Suprapubic skin (tissue), 4 donors: ENCODE measurements around the gene TMED10. TPM values are rescaled to one million over a fixed set of nuclear protein-coding genes. Genes with fewer than 3 reads are reported as not detected.

Experiments
- DNase-seq, 2 donors: peaks; one replicate each; pipeline ENCODE4 v3.0.0-alpha.2; 2019; ENCODE audit warnings: low spot score in 2 of 2
- H3K27ac ChIP-seq: fragments of 200-600 bp; sonication (generic); one replicate; pipeline ENCODE4 v1.5.1; 2019
- H3K27me3 ChIP-seq: fragments of 200-600 bp; sonication (generic); one replicate; pipeline ENCODE4 v1.5.1; 2019
- H3K36me3 ChIP-seq: fragments of 200-600 bp; sonication (generic); one replicate; pipeline ENCODE4 v1.5.1; 2019
- H3K4me1 ChIP-seq: fragments of 200-600 bp; sonication (generic); one replicate; pipeline ENCODE4 v1.5.1; 2019
- H3K4me3 ChIP-seq: fragments of 200-600 bp; sonication (generic); one replicate; pipeline ENCODE4 v1.5.1; 2019; ENCODE audit warnings: mild to moderate bottlenecking
- H3K9me3 ChIP-seq: fragments of 200-600 bp; sonication (generic); one replicate; pipeline ENCODE4 v1.5.1; 2019
- CTCF ChIP-seq, 2 donors: fragments of 200-600 bp in 1 of 2; fragments of 450-650 bp in 1 of 2; sonication (generic) in 1 of 2; IDR thresholded peaks; one replicate each; pipeline ENCODE4 v1.5.1; 2016 to 2019; ENCODE audit warnings: antibody characterized with exemption in 2 of 2, mild to moderate bottlenecking in 1 of 2, moderate library complexity in 1 of 2
- EP300 ChIP-seq: sonication (generic); formaldehyde crosslinking; IDR thresholded peaks from one replicate; pipeline ENCODE4 v1.6.1; 2017; ENCODE audit warnings: antibody characterized with exemption
- POLR2A ChIP-seq, 2 donors: fragments of 450-650 bp; IDR thresholded peaks; one replicate each; pipeline ENCODE4 v1.6.1; 2017; ENCODE audit warnings: antibody characterized with exemption in 2 of 2, mild to moderate bottlenecking in 2 of 2, moderate library complexity in 2 of 2
- POLR2AphosphoS5 ChIP-seq, 3 donors: sonication (generic); formaldehyde crosslinking; IDR thresholded peaks; one replicate each; pipeline ENCODE4 v1.6.1; 2017; ENCODE audit warnings: antibody characterized with exemption in 3 of 3
- WGBS: methylation state at CpG from one replicate; pipeline ENCODE4 v1.1.5; 2018; 5-methylcytosine and 5-hydroxymethylcytosine counted together
- total RNA-seq, 4 donors: library from RNA; depleted of rRNA; stranded (reverse); fragments of >200 nt; gene quantifications; one replicate each; pipeline ENCODE4 v1.1.0, GENCODE V29; 2016

The TMED10 gene
- total RNA-seq, 4 donors from 2014 or later, result 123 to 235 (median 198) TPM

GRCh38 chr14:75088566-75089373, 87.6 kb downstream of the TMED10 start:
- TF ChIP-seq CTCF (IDR thresholded peaks at IDR 0.05), result peak; percentile 62 to 66
- no peak for TF ChIP-seq POLR2AphosphoS5 (IDR thresholded peaks at IDR 0.05)
- no peak for TF ChIP-seq POLR2A (IDR thresholded peaks at IDR 0.05)
- TF ChIP-seq EP300, result no peak
- 70% methylated on average over 7 of the region's 7 CpGs for WGBS
- Histone ChIP-seq H3K9me3 (no peaks in the 10 kb centered on the region), H3K4me1 (peaks cover 3% of the 10 kb centered on the region), H3K36me3 (peaks cover 90% of the 10 kb centered on the region), H3K27ac (no peak overlapping the region), H3K27me3 (no peaks in the 10 kb centered on the region), H3K4me3 (no peak overlapping the region)
- no peak for DNase-seq

GRCh38 chr14:75088153-75088552, 88.3 kb downstream of the TMED10 start:
- Histone ChIP-seq H3K36me3 (peaks cover 90% of the 10 kb centered on the region), H3K27me3 (no peaks in the 10 kb centered on the region), H3K9me3 (no peaks in the 10 kb centered on the region), H3K4me3 (no peak overlapping the region), H3K27ac (no peak overlapping the region), H3K4me1 (peaks cover 5% of the 10 kb centered on the region)
- 96% methylated on average over 2 of the region's 2 CpGs for WGBS
- TF ChIP-seq CTCF (IDR thresholded peaks at IDR 0.05), result no peak
- no peak for TF ChIP-seq EP300
- TF ChIP-seq POLR2AphosphoS5 (IDR thresholded peaks at IDR 0.05), result no peak
- no peak for TF ChIP-seq POLR2A (IDR thresholded peaks at IDR 0.05)
- DNase-seq, result no peak

- Histone ChIP-seq H3K27ac (no peak overlapping the region), H3K9me3 (no peaks in the 10 kb centered on the region), H3K4me1 (peaks cover 17% of the 10 kb centered on the region), H3K4me3 (no peak overlapping the region), H3K36me3 (peaks cover 60% of the 10 kb centered on the region), H3K27me3 (no peaks in the 10 kb centered on the region)
- peak in 1 of 2 donors; percentile 27 for TF ChIP-seq CTCF (IDR thresholded peaks at IDR 0.05)
- TF ChIP-seq EP300, result no peak
- no peak for DNase-seq
- WGBS, result 21% methylated on average over 5 of the region's 5 CpGs
Measured at GRCh38 chr14:75084513-75084912, 91.9 kb downstream of the TMED10 start.

GRCh38 chr14:75083271-75083670, 93.1 kb downstream of the TMED10 start:
- Histone ChIP-seq H3K4me3 (no peak overlapping the region), H3K27me3 (no peaks in the 10 kb centered on the region), H3K27ac (no peak overlapping the region), H3K9me3 (no peaks in the 10 kb centered on the region), H3K4me1 (peaks cover 21% of the 10 kb centered on the region), H3K36me3 (peaks cover 53% of the 10 kb centered on the region)
- DNase-seq, result no peak
- TF ChIP-seq POLR2A (IDR thresholded peaks at IDR 0.05), result no peak
- TF ChIP-seq EP300, result no peak
- no peak for TF ChIP-seq POLR2AphosphoS5 (IDR thresholded peaks at IDR 0.05)
- no peak for TF ChIP-seq CTCF (IDR thresholded peaks at IDR 0.05)
- 61% methylated on average over 1 of the region's 1 CpG for WGBS

GRCh38 chr14:75081660-75082229, 94.7 kb downstream of the TMED10 start:
- peaks cover 37% of the 10 kb centered on the region for H3K36me3 ChIP-seq
- WGBS, result 60% methylated on average over 2 of the region's 2 CpGs

More at GRCh38 chr14:75081660-75082229, 94.7 kb downstream of the TMED10 start:
- TF ChIP-seq POLR2AphosphoS5 (IDR thresholded peaks at IDR 0.05) (no peak), POLR2A (IDR thresholded peaks at IDR 0.05) (no peak), CTCF (IDR thresholded peaks at IDR 0.05) (no peak), EP300 (no peak)
- Histone ChIP-seq H3K4me1 (peaks cover 24% of the 10 kb centered on the region), H3K9me3 (no peaks in the 10 kb centered on the region), H3K27me3 (no peaks in the 10 kb centered on the region), H3K4me3 (no peak overlapping the region), H3K27ac (no peak overlapping the region)
- DNase-seq, result no peak
